Measurements from ENCODE around the gene SAMD4A. TPM values are rescaled to one million over a fixed set of nuclear protein-coding genes. Genes with fewer than 3 reads are reported as not detected.

Gene SAMD4A
- total RNA-seq, 1 experiment from 2014 or later: 9.6 TPM

GRCh38 chr14:54589076-54589475 is 22.1 kb downstream of the SAMD4A start:
- no peaks in the 10 kb centered on the region for H3K79me1 ChIP-seq (ENCODE audit: insufficient read depth, low read depth, low read length, poor library complexity, severe bottlenecking)
- H3K4ac ChIP-seq (ENCODE audit: low read depth, low read length): no peak overlapping the region
- no peak overlapping the region for H2BK15ac ChIP-seq (ENCODE audit: low read depth, low read length)
- no peaks in the 10 kb centered on the region for H3K23me2 ChIP-seq (ENCODE audit: insufficient read length, low read depth, low read length, poor library complexity, severe bottlenecking)
- H3K27ac ChIP-seq (ENCODE audit: insufficient read length, low read depth, low read length): no peak overlapping the region
- peaks cover 0 to 3% of the 10 kb centered on the region in 2 experiments; a peak in 1 of 4 replicates for H3K4me1 Mint-ChIP-seq
- H3K4me2 ChIP-seq (ENCODE audit: insufficient read depth, insufficient read length, low read length): no peak overlapping the region
- H2AK5ac ChIP-seq (ENCODE audit: insufficient read length, low read length): no peak overlapping the region
- H4K20me1 ChIP-seq (ENCODE audit: control insufficient read depth, insufficient read depth, insufficient read length): no peaks in the 10 kb centered on the region
- H2BK20ac ChIP-seq (ENCODE audit: low read depth, low read length, poor library complexity, severe bottlenecking): no peak overlapping the region
- no peaks in the 10 kb centered on the region for H3K9me3 ChIP-seq (ENCODE audit: control insufficient read depth, low read depth, low read length)
- no peak overlapping the region for H3K23ac ChIP-seq (ENCODE audit: insufficient read length, low read depth, low read length)
- no peaks in the 10 kb centered on the region for H3K27me3 ChIP-seq (ENCODE audit: insufficient read depth, low read length)
- no peak for TF ChIP-seq CTCF (conservative IDR thresholded peaks at IDR 0.05)
- no CpG with 5 or more reads among the region's 2 CpGs for WGBS (ENCODE audit: extremely low coverage, insufficient read length, low lambda C conversion rate)
- H3K4me3 Mint-ChIP-seq: no peak overlapping the region
- no peak overlapping the region for H3K14ac ChIP-seq (ENCODE audit: insufficient read depth, low read length)
- no peak overlapping the region for H2BK5ac ChIP-seq (ENCODE audit: insufficient read length, low read length)
- H2BK120ac ChIP-seq (ENCODE audit: low read depth, low read length, poor library complexity, severe bottlenecking): no peak overlapping the region
- no peak overlapping the region for H2BK12ac ChIP-seq (ENCODE audit: insufficient read length, low read depth, low read length)
- H3K79me2 ChIP-seq (ENCODE audit: insufficient read depth, low read length): no peaks in the 10 kb centered on the region; the same call in 1 of the 2 replicates
- H4K91ac ChIP-seq (ENCODE audit: insufficient read length, low read depth, low read length): no peak overlapping the region
- no peaks in the 10 kb centered on the region for H3K27me3 Mint-ChIP-seq (ENCODE audit: low read depth)
- no peaks in the 10 kb centered on the region for H3K9me3 Mint-ChIP-seq
- no peak overlapping the region for H4K5ac ChIP-seq (ENCODE audit: insufficient read length, low read depth, low read length)
- H4K8ac ChIP-seq (replicated peaks; ENCODE audit: insufficient read length, low read depth, low read length): no peak overlapping the region
- H3K18ac ChIP-seq (ENCODE audit: insufficient read length, low read depth, low read length): no peak overlapping the region
- H3T11ph ChIP-seq (ENCODE audit: low read length): no peak overlapping the region
- H2AFZ ChIP-seq (ENCODE audit: low read length): no peak overlapping the region
- no peaks in the 10 kb centered on the region for H3K36me3 Mint-ChIP-seq (ENCODE audit: insufficient read depth in 1 of 3, low read depth in 3 of 3)
- no peak overlapping the region for H3K9ac ChIP-seq (ENCODE audit: extremely low read depth, insufficient read length, low read length)
- no peaks in the 10 kb centered on the region for H3K4me1 ChIP-seq (ENCODE audit: insufficient read depth, low read length)
- H3K27ac Mint-ChIP-seq: no peak overlapping the region
- DNase-seq: no peak
- H3K56ac ChIP-seq (ENCODE audit: insufficient read length, low read depth, low read length): no peak overlapping the region
